ENCODE measurements around the gene BRCA2. TPM values are rescaled to one million over a fixed set of nuclear protein-coding genes. Genes with fewer than 3 reads are reported as not detected.

BRCA2 gene
- total RNA-seq, 1 donor from 2014 or later, result 3.4 TPM

DNA sequence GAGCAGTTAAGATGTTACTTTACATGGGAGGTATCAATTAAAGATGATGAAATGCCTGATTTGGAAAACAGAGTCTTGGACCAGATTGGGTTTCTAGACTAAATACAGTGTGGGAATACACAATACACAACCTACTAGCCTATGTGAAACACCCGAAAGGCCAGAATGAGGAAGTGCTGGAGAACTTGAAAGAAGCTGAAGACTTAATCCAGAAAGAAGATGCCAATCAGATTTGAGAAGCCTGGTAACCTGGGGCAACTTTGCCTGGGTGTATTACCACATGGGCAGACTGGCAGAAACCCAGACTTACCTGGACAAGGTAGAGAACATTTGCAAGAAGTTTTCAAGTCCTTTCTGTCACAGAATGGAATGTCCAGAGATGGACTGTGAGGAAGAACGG lies 69.4 kb downstream of the BRCA2 start:
- no peaks in the 10 kb centered on the region for H3K27me3 Mint-ChIP-seq (ENCODE audit: low read depth, unreplicated experiment)
- Histone ChIP-seq H3K27me3 (ENCODE audit: insufficient read depth, low read length) (no peaks in the 10 kb centered on the region), H3K4me2 (ENCODE audit: low read length) (no peak overlapping the region), H3K36me3 (ENCODE audit: insufficient read depth, low read length) (peaks cover 3% of the 10 kb centered on the region), H3K27ac (ENCODE audit: low read depth, low read length) (no peak overlapping the region), H3K9ac (ENCODE audit: low read length) (no peak overlapping the region), H3K4me3 (ENCODE audit: insufficient read depth, low read depth, low read length) (no peak overlapping the region), H3K9me3 (ENCODE audit: insufficient read depth, low read depth, low read length) (no peaks in the 10 kb centered on the region), H2AFZ (ENCODE audit: low read depth, low read length) (no peak overlapping the region), H3K4me1 (ENCODE audit: insufficient read depth, low read length) (no peaks in the 10 kb centered on the region), H3K79me2 (ENCODE audit: insufficient read depth, low read length) (no peaks in the 10 kb centered on the region), H4K20me1 (ENCODE audit: insufficient read depth, low read length) (no peaks in the 10 kb centered on the region)
- H3K4me1 Mint-ChIP-seq (ENCODE audit: low read depth, unreplicated experiment), result no peaks in the 10 kb centered on the region
- H3K27ac Mint-ChIP-seq (ENCODE audit: unreplicated experiment), result no peak overlapping the region
- no peak overlapping the region for H3K4me3 Mint-ChIP-seq (ENCODE audit: unreplicated experiment)
- H3K36me3 Mint-ChIP-seq (ENCODE audit: low read depth, unreplicated experiment), result no peaks in the 10 kb centered on the region
- H3K9me3 Mint-ChIP-seq (ENCODE audit: unreplicated experiment), result no peaks in the 10 kb centered on the region
- DNase-seq (ENCODE audit: low read depth) (no peak), FAIRE-seq (no peak)
- no peak for TF ChIP-seq EZH2 (IDR thresholded peaks at IDR 0.05; ENCODE audit: insufficient read depth, low read length)
- TF ChIP-seq, protein P1, sequence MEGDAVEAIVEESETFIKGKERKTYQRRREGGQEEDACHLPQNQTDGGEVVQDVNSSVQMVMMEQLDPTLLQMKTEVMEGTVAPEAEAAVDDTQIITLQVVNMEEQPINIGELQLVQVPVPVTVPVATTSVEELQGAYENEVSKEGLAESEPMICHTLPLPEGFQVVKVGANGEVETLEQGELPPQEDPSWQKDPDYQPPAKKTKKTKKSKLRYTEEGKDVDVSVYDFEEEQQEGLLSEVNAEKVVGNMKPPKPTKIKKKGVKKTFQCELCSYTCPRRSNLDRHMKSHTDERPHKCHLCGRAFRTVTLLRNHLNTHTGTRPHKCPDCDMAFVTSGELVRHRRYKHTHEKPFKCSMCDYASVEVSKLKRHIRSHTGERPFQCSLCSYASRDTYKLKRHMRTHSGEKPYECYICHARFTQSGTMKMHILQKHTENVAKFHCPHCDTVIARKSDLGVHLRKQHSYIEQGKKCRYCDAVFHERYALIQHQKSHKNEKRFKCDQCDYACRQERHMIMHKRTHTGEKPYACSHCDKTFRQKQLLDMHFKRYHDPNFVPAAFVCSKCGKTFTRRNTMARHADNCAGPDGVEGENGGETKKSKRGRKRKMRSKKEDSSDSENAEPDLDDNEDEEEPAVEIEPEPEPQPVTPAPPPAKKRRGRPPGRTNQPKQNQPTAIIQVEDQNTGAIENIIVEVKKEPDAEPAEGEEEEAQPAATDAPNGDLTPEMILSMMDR (IDR thresholded peaks at IDR 0.05; ENCODE audit: insufficient read depth, low read depth, low read length), result no peak

DNA sequence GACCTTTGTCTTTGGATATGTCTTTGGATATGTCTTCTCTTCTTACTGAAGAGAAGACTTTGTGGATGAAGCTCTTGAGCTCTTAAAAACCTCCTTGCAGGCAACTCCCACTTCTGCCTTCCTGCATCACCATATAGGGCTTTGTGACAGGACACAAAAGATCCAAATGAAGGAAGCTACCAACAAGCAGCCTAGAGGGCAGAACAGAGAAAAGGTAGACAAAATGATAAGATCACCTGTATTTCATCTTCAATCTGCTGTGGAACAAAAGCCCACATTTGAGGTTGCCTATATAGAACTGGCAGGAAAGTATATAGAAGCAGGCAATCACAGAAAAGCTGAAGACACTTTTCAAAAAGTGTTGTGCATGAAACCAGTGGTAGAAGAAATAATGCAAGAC lies 70.1 kb downstream of the BRCA2 start:
- Histone ChIP-seq H3K79me2 (ENCODE audit: insufficient read depth, low read length) (no peaks in the 10 kb centered on the region), H3K27ac (ENCODE audit: low read depth, low read length) (no peak overlapping the region), H3K36me3 (ENCODE audit: insufficient read depth, low read length) (peaks cover 3% of the 10 kb centered on the region), H3K9ac (ENCODE audit: low read length) (no peak overlapping the region), H3K4me1 (ENCODE audit: insufficient read depth, low read length) (no peaks in the 10 kb centered on the region), H2AFZ (ENCODE audit: low read depth, low read length) (no peak overlapping the region), H3K9me3 (ENCODE audit: insufficient read depth, low read depth, low read length) (no peaks in the 10 kb centered on the region), H4K20me1 (ENCODE audit: insufficient read depth, low read length) (no peaks in the 10 kb centered on the region), H3K27me3 (ENCODE audit: insufficient read depth, low read length) (no peaks in the 10 kb centered on the region), H3K4me3 (ENCODE audit: insufficient read depth, low read depth, low read length) (no peak overlapping the region), H3K4me2 (ENCODE audit: low read length) (no peak overlapping the region)
- no peaks in the 10 kb centered on the region for H3K27me3 Mint-ChIP-seq (ENCODE audit: low read depth, unreplicated experiment)
- H3K4me3 Mint-ChIP-seq (ENCODE audit: unreplicated experiment), result no peak overlapping the region
- H3K9me3 Mint-ChIP-seq (ENCODE audit: unreplicated experiment), result no peaks in the 10 kb centered on the region
- no peak overlapping the region for H3K27ac Mint-ChIP-seq (ENCODE audit: unreplicated experiment)
- H3K4me1 Mint-ChIP-seq (ENCODE audit: low read depth, unreplicated experiment), result no peaks in the 10 kb centered on the region
- no peak for DNase-seq (ENCODE audit: low read depth)
- no peaks in the 10 kb centered on the region for H3K36me3 Mint-ChIP-seq (ENCODE audit: low read depth, unreplicated experiment)
- TF ChIP-seq, protein P1 (IDR thresholded peaks at IDR 0.05; ENCODE audit: insufficient read depth, low read depth, low read length), result no peak
- TF ChIP-seq EZH2 (IDR thresholded peaks at IDR 0.05; ENCODE audit: insufficient read depth, low read length), result no peak
- no peak for FAIRE-seq

DNA sequence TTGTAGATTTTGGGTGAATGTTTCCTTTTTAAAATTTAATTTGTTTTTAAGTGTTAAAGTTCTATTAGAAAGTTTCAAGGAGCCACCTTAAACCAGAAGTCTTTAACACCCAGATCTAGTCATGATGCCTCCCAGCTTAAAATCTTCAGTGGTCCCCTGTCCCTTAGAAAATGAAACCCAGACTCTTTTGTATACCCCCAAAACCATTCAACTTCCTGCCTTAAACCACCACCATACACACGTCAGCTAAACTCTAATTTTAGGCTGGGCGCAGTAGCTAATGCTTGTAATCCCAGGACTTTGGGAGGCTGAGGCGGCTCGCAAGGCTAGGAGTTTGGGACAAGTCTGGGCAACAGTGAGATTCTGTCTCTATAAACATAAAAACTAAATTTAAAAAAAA lies 74.7 kb downstream of the BRCA2 start:
- H3K9ac ChIP-seq (ENCODE audit: low read length), result no peak overlapping the region
- no peak overlapping the region for H3K27ac ChIP-seq (ENCODE audit: low read depth, low read length)
- H3K4me3 ChIP-seq (ENCODE audit: insufficient read depth, low read depth, low read length), result no peak overlapping the region
- H3K9me3 ChIP-seq (ENCODE audit: insufficient read depth, low read depth, low read length), result no peaks in the 10 kb centered on the region
- H3K27me3 Mint-ChIP-seq (ENCODE audit: low read depth, unreplicated experiment), result no peaks in the 10 kb centered on the region
- no peaks in the 10 kb centered on the region for H3K4me1 ChIP-seq (ENCODE audit: insufficient read depth, low read length)
- FAIRE-seq (no peak), DNase-seq (ENCODE audit: low read depth) (no peak)
- H4K20me1 ChIP-seq (ENCODE audit: insufficient read depth, low read length), result no peaks in the 10 kb centered on the region
- H2AFZ ChIP-seq (ENCODE audit: low read depth, low read length), result no peak overlapping the region
- H3K79me2 ChIP-seq (ENCODE audit: insufficient read depth, low read length), result no peaks in the 10 kb centered on the region
- H3K27ac Mint-ChIP-seq (ENCODE audit: unreplicated experiment), result no peak overlapping the region
- no peak overlapping the region for H3K4me2 ChIP-seq (ENCODE audit: low read length)
- peaks cover 3% of the 10 kb centered on the region for H3K36me3 ChIP-seq (ENCODE audit: insufficient read depth, low read length)
- H3K36me3 Mint-ChIP-seq (ENCODE audit: low read depth, unreplicated experiment), result no peaks in the 10 kb centered on the region
- TF ChIP-seq EZH2 (IDR thresholded peaks at IDR 0.05; ENCODE audit: insufficient read depth, low read length), result no peak
- TF ChIP-seq, protein P1 (IDR thresholded peaks at IDR 0.05; ENCODE audit: insufficient read depth, low read depth, low read length), result no peak
- H3K4me3 Mint-ChIP-seq (ENCODE audit: unreplicated experiment), result no peak overlapping the region
- no peaks in the 10 kb centered on the region for H3K27me3 ChIP-seq (ENCODE audit: insufficient read depth, low read length)
- no peaks in the 10 kb centered on the region for H3K4me1 Mint-ChIP-seq (ENCODE audit: low read depth, unreplicated experiment)
- H3K9me3 Mint-ChIP-seq (ENCODE audit: unreplicated experiment), result no peaks in the 10 kb centered on the region
